ENCODE results near the gene ASTN1.

- TF ChIP-seq CTCF (IDR thresholded peaks at IDR 0.05) (no peak), POLR2A (IDR thresholded peaks at IDR 0.05) (no peak)
Measured at GRCh38 chr1:176885751-176886150, 278.8 kb downstream of the ASTN1 start.
